Liver (tissue), 3 donors: ENCODE measurements around the gene UQCRHL.

Experiments
- EGR1 ChIP-seq, 2 donors: IDR thresholded peaks; 2 replicates each; pipeline ENCODE4 v1.6.1; 2016 to 2018; ENCODE audit warnings: antibody characterized with exemption in 2 of 2, low read depth in 2 of 2
- GABPA ChIP-seq, 2 donors: IDR thresholded peaks in 1 of 2; conservative IDR thresholded peaks in 1 of 2; 2 replicates each; pipeline ENCODE4 v1.6.1; 2016; ENCODE audit warnings: antibody characterized with exemption in 2 of 2, mild to moderate bottlenecking in 1 of 2, moderate library complexity in 1 of 2
- HNF4A ChIP-seq, 2 donors: conservative IDR thresholded peaks; 2 replicates each; pipeline ENCODE4 v1.6.1; 2016; ENCODE audit warnings: antibody characterized with exemption in 2 of 2, mild to moderate bottlenecking in 2 of 2
- JUND ChIP-seq, 2 donors: IDR thresholded peaks; 2 replicates each; pipeline ENCODE4 v1.6.1; 2016; ENCODE audit warnings: antibody characterized with exemption in 2 of 2
- RAD21 ChIP-seq, 2 donors: IDR thresholded peaks; 2 replicates each; pipeline ENCODE4 v1.6.1; 2016; ENCODE audit warnings: antibody characterized with exemption in 2 of 2, mild to moderate bottlenecking in 2 of 2
- REST ChIP-seq: IDR thresholded peaks from 2 replicates; pipeline ENCODE4 v1.6.1; 2016; ENCODE audit warnings: antibody characterized with exemption, mild to moderate bottlenecking
- SP1 ChIP-seq: IDR thresholded peaks from 2 replicates; pipeline ENCODE4 v1.6.1; 2018; ENCODE audit warnings: antibody characterized with exemption, mild to moderate bottlenecking
- TAF1 ChIP-seq: conservative IDR thresholded peaks from 2 replicates; pipeline ENCODE4 v1.6.1; 2016; ENCODE audit warnings: antibody characterized with exemption, mild to moderate bottlenecking
- YY1 ChIP-seq: IDR thresholded peaks from 2 replicates; pipeline ENCODE4 v1.6.1; 2016; ENCODE audit warnings: antibody characterized with exemption, mild to moderate bottlenecking
- ZBTB33 ChIP-seq: IDR thresholded peaks from 2 replicates; pipeline ENCODE4 v1.6.1; 2016; ENCODE audit warnings: antibody characterized with exemption
- TF ChIP-seq, protein P1 (sequence below): fragments of 150-350 bp; IDR thresholded peaks from 2 replicates; pipeline ENCODE4 v1.5.1; 2017; ENCODE audit warnings: improper control_type of control experiment, low read depth, low read length; ENCODE audit not compliant: missing input control
- TF ChIP-seq, protein P2 (sequence below): IDR thresholded peaks from 2 replicates; pipeline ENCODE4 v1.6.1; 2016; ENCODE audit warnings: antibody characterized with exemption
- TF ChIP-seq, protein P3 (sequence below): IDR thresholded peaks from 2 replicates; pipeline ENCODE4 v1.6.1; 2016; ENCODE audit warnings: antibody characterized with exemption
- donor health status: healthy.
- donor health status: healthy.

DNA sequence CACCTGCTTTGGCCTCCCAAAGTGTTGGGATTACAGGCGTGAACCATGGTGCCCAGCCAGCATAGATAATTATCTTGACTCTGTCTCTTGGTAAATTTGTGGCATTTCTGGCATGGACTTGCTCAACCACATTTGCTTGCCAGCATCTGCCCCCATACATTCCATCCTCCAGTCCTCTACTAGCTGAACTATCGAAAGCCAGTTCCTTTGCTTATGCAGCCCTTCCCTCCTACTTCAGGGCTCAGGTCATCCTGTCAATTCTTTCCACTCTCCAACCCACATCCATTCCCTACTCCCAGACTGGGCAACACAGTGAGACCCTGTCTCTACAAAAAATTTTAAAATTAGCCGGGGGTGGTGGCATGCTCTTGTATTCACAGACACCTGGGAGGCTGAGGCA lies 13.0 kb upstream of the UQCRHL start:
- TF ChIP-seq RAD21 (IDR thresholded peaks at IDR 0.05) (no peak), REST (no peak), TAF1 (no peak), HNF4A (conservative IDR thresholded peaks at IDR 0.05) (no peak), GABPA (IDR thresholded peaks at IDR 0.05 in 1 of 2, conservative IDR thresholded peaks at IDR 0.05 in 1 of 2) (no peak), EGR1 (IDR thresholded peaks at IDR 0.05; ENCODE audit: low read depth in 2 of 2) (no peak), SP1 (no peak), YY1 (no peak), ZBTB33 (no peak), JUND (IDR thresholded peaks at IDR 0.05) (no peak)
- TF ChIP-seq, protein P1, sequence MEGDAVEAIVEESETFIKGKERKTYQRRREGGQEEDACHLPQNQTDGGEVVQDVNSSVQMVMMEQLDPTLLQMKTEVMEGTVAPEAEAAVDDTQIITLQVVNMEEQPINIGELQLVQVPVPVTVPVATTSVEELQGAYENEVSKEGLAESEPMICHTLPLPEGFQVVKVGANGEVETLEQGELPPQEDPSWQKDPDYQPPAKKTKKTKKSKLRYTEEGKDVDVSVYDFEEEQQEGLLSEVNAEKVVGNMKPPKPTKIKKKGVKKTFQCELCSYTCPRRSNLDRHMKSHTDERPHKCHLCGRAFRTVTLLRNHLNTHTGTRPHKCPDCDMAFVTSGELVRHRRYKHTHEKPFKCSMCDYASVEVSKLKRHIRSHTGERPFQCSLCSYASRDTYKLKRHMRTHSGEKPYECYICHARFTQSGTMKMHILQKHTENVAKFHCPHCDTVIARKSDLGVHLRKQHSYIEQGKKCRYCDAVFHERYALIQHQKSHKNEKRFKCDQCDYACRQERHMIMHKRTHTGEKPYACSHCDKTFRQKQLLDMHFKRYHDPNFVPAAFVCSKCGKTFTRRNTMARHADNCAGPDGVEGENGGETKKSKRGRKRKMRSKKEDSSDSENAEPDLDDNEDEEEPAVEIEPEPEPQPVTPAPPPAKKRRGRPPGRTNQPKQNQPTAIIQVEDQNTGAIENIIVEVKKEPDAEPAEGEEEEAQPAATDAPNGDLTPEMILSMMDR, result no peak
- TF ChIP-seq, protein P2, sequence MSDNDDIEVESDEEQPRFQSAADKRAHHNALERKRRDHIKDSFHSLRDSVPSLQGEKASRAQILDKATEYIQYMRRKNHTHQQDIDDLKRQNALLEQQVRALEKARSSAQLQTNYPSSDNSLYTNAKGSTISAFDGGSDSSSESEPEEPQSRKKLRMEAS, result no peak
- TF ChIP-seq, protein P3, sequence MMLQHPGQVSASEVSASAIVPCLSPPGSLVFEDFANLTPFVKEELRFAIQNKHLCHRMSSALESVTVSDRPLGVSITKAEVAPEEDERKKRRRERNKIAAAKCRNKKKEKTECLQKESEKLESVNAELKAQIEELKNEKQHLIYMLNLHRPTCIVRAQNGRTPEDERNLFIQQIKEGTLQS, result no peak
